NCI-H446 (cell line): ENCODE measurements around the gene WDR31.
A peak's percentile ranks its signal among the peaks of the same experiment; 100 is the strongest.
"Not testable (repeated sequence)": the region's sequence is repeated elsewhere in the genome, so short reads cannot be mapped to it uniquely, and the experiment has no call there.

Experiments used
- DNase-seq, 2 experiments: peaks; one replicate each; lab custom pipeline; 2025; lab: John Stamatoyannopoulos, UW

The WDR31 gene

GRCh38 chr9:113296247-113296646, 43.8 kb downstream of the WDR31 start:
- not testable (repeated sequence) for DNase-seq

- DNase-seq: no peak
Observed at GRCh38 chr9:113293285-113293878, 46.7 kb downstream of the WDR31 start.

DNA sequence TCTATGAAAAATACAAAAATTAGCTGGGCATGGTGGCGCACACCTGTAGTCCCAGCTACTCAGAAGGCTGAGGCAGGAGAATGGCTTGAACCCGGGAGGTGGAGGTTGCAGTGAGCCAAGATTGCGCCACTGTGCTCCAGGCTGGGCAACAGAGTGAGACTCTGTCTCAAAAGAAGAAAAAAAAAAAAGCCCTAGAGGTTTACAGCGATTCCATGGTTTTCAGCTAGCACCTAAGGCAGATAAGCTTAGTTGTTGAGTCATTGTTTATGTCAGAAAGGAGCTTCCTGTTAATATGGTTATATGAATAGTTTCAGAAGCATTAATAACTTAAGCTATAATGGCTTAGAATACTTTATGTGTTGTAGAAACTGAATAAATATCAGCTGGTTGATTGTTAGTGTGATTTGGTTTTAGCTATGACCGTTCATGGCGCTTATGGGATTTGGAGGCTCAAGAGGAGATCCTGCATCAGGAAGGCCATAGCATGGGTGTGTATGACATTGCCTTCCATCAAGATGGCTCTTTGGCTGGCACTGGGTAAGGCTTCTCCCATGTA, 49.9 kb downstream of the WDR31 start:
- no peak for DNase-seq

DNA sequence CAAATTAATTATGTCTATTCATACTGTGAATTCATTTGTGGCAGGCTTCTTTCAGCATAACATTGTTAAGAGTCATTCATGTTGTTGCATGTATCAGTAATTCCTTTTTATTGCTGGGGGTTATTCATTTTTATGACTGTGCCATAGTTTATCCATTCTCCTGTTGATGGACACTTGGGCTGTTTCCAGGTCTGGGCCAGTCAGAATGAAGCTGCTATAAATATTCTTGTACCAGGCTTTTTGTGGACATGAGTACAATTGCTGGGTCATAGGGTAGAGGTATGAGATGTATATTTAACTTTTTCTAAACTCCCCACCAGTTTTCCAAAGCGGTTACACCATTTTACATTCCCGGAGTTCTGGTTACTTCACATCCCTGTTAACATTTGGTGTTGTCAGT, 51.0 kb downstream of the WDR31 start:
- no peak for DNase-seq

DNA sequence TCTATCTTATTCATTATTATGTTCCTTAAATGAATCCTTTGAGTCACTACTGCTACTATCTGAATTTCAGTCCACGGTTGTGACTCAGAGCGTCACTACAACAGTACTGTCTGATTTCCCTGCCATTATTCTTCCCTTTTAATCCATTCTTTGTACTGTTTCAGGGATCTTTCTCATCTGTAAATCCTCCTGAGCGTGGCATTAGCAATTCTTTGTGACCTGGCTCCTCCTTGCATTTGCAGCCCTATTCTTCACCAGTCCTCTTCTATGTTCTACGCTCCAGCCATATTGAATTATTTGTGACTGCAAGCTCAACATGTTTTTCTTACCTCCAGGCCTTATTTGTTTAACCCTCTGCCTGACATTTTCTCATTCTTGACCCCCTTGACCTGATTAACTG, 58.7 kb downstream of the WDR31 start:
- no peak for DNase-seq

- no peak for DNase-seq
Observed at GRCh38 chr9:113278840-113279239, 61.2 kb downstream of the WDR31 start.

GRCh38 chr9:113275157-113276131, 64.6 kb downstream of the WDR31 start, which contains the start of the genes CDC26 and PRPF4:
CDC26 (minus strand) TSS chr9:113275572; CDS start chr9:113272507, 3,065 bp downstream.
PRPF4 (plus strand) TSS chr9:113275658; CDS start chr9:113275744, 86 bp downstream.
- peak; percentile 82 to 93 for DNase-seq

GRCh38 chr9:113274474-113275156, 65.5 kb downstream of the WDR31 start:
- DNase-seq: peak in 1 of 2 experiments; percentile 57

DNA sequence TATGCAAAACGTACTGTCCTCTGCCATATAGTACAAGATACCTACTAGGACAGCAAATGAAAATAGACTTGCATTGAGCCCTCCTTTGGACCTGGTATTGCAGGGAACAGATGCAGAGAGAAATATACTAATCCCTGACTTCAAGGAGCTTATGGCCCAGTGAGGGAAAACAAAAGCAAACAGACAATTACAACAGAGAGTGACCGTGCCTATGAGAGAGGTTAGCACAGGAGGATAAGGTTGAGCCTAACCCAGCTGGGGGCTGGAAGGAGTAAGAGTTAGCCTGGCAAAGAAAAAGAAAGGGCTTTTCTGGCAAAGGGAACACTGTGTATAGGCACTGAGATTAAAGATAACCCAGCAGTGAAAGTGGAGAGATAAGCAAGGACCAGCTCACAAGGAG, 70.2 kb downstream of the WDR31 start:
- DNase-seq: no peak

- no peak for DNase-seq
Observed at GRCh38 chr9:113269355-113269754, 70.7 kb downstream of the WDR31 start.

- no peak for DNase-seq
Observed at GRCh38 chr9:113267911-113268566, 72.0 kb downstream of the WDR31 start.

- DNase-seq: no peak
Observed at GRCh38 chr9:113266174-113266573, 73.9 kb downstream of the WDR31 start.
